ENCODE results near the gene HTR6. TPM values are rescaled to one million over a fixed set of nuclear protein-coding genes. Genes with fewer than 3 reads are reported as not detected.

The HTR6 gene
- 0.07 to 0.18 TPM (median 0.17 TPM) in 5 replicates for total RNA-seq (2022; extraction: Qiagen RNA extraction; ENCODE audit: low read depth)

DNA sequence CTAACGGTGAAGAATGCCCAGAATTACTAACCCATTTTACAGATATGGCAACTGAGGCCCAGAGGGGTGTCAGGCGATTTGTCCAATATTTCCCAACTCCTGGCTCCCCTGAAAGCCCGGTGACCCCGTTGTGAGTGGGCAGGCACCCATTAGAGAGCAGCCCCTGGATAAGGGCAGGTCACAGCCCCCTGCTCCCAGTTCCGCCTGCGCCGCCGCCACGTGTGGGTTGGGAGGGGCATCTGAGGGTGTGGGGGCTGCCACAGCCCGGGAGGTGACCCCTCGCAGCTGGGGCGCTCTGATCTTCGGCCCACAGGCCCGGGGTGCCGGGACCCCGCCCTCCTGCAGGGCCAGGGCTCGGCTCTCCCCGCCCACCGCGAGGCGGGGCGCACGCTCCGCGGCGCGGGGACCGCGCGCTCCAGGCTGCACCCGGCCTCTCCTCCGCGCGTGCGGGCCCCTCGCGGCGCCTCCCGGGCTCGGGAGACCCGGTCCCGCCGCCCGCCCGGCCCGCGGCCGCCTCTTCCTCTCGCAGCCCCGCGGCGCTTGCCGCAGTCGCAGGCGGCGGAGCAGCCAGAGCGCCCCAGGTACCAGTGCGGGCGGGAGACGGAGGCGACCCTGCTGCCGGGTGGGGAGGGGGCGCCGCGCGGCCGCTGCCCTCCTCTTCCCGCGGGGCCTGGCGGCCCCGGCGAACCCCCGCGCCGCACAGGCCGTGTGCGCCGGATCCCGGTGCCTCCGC is at the start of gene HTR6:
Gene HTR6, plus strand, starts transcription at position 423 of the 733 bp plus-strand sequence. CDS start 879 bp downstream, outside the sequence.

DNA sequence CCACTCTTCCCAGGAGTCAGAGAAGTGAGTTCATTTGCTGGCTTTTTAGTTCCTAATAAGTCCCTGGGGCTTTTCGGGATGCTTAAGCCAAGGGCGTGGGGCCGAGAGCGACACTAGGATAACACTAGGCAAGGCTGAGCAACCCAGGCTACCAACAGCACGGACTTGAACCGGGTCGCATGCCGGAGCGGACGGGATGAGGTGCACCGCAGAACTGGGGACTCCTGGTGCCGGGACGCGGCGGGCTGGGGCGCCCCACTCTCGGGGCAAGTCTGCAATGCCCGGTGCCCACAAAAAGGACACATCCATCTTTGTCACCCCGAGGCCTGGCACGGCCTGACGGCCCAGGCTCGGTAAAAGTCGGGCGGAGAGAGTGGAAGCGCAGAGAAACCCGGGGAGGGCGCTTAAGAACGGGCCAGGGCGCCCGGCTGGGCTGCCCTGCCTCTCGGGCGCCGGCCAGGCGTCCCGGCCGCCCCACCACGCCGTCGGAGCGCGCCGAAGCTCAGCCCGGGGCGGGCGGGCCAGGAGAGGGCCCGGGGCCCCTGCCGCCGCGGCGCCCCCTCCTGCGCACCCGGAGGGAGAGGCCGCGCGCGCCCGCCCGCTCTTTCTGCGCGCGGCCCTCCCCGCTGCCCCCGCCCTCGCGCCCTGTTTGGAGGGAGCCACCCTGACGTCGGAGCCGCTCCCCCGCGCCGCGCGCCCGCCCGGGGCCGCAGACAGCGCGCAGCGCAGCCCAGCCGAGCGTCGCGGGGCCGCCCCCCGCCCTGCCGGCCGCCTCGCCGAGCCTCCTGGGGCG is 20.9 kb upstream of the HTR6 start, which contains the start of gene NBL1:
Gene NBL1, plus strand, starts transcription at position 710 of the 793 bp plus-strand sequence. CDS start 10,720 bp downstream, outside the sequence.

Other genes with a start within 250 kb of the HTR6 start
- 225 to 258 TPM (median 231 TPM) in 5 replicates for gene CAPZB, start 179.3 kb upstream of the HTR6 start, total RNA-seq (2022; extraction: Qiagen RNA extraction; ENCODE audit: low read depth)
- gene NBL1, start 20.6 kb upstream of the HTR6 start, total RNA-seq (2022; extraction: Qiagen RNA extraction; ENCODE audit: low read depth): 25.1 to 48.0 TPM (median 37.0 TPM) in 5 replicates
- gene TMCO4, start 135.0 kb downstream of the HTR6 start, total RNA-seq (2022; extraction: Qiagen RNA extraction; ENCODE audit: low read depth): 3.9 to 7.6 TPM (median 6.7 TPM) in 5 replicates
- not detected in 5 replicates for gene RNF186, start 150.4 kb downstream of the HTR6 start, total RNA-seq (2022; extraction: Qiagen RNA extraction; ENCODE audit: low read depth)
- gene OTUD3, start 217.5 kb downstream of the HTR6 start, total RNA-seq (2022; extraction: Qiagen RNA extraction; ENCODE audit: low read depth): 2.9 to 3.8 TPM (median 3.2 TPM) in 5 replicates

Data from A549 treated with DMSO at 1 μM for 4 hours (cell line).